Heart left ventricle (tissue), 16 donors: ENCODE results near the gene NOS2. TPM values are rescaled to one million over a fixed set of nuclear protein-coding genes. Genes with fewer than 3 reads are reported as not detected.

Experiments
- ATAC-seq, 4 donors: fragments of 200-7000 bp; cut with Tn5 transposase; one replicate each; pipeline ENCODE4 v1.9.1; 2020 to 2022; ENCODE audit warnings: moderate library complexity in 4 of 4, mild to moderate bottlenecking in 3 of 4, moderate number of reproducible peaks in 1 of 4
- DNase-seq, 5 donors: peaks; one replicate each; pipeline ENCODE4 v3.0.0-alpha.2; 2020
- H3K27ac ChIP-seq, 12 donors: fragments of 200-600 bp; sonication (generic) in 4 of 12; one replicate each; pipeline versions ENCODE4 v1.5.0 to v1.8.0; 2016 to 2022; ENCODE audit warnings: mild to moderate bottlenecking in 2 of 12
- H3K27me3 ChIP-seq, 9 donors: fragments of 200-600 bp; sonication (generic) in 2 of 9; one replicate each; pipeline versions ENCODE4 v1.5.1 to v1.8.0; 2016 to 2022; ENCODE audit warnings: mild to moderate bottlenecking in 3 of 9
- H3K36me3 ChIP-seq, 9 donors: fragments of 200-600 bp; sonication (generic) in 2 of 9; one replicate each; pipeline versions ENCODE4 v1.5.0 to v1.8.0; 2018 to 2022; ENCODE audit warnings: mild to moderate bottlenecking in 2 of 9
- H3K4me1 ChIP-seq, 12 donors: fragments of 200-600 bp; sonication (generic) in 4 of 12; one replicate each; pipeline versions ENCODE4 v1.5.0 to v1.8.0; 2016 to 2022; ENCODE audit warnings: mild to moderate bottlenecking in 3 of 12
- H3K4me3 ChIP-seq, 12 donors: fragments of 200-600 bp; sonication (generic) in 4 of 12; one replicate each; pipeline versions ENCODE4 v1.5.0 to v1.8.0; 2017 to 2022; ENCODE audit warnings: mild to moderate bottlenecking in 9 of 12, moderate library complexity in 4 of 12
- H3K9me3 ChIP-seq, 12 donors: fragments of 200-600 bp; sonication (generic) in 4 of 12; one replicate each; pipeline versions ENCODE4 v1.5.0 to v1.8.0; 2016 to 2022; ENCODE audit warnings: mild to moderate bottlenecking in 1 of 12
- POLR2A ChIP-seq, 2 donors: fragments of 450-650 bp; IDR thresholded peaks; one replicate each; pipeline ENCODE4 v1.6.1; 2017; ENCODE audit warnings: antibody characterized with exemption in 2 of 2, mild to moderate bottlenecking in 2 of 2, moderate library complexity in 2 of 2
- WGBS, 4 donors: extraction: QIAGEN DNeasy Blood & Tissue Kit in 2 of 4; methylation state at CpG; one replicate each; pipeline versions ENCODE4 v1.1.5 to v1.1.7; 2013 to 2018; 5-methylcytosine and 5-hydroxymethylcytosine counted together
- intact Hi-C, 10 donors: fragments of 100-400 bp; cut with DNase I; formaldehyde crosslinking; loops; one replicate each; pipeline versions ENCODE4 v1.11.1 to v1.14.2; 2022
- polyA plus RNA-seq, 2 donors: library from polyadenylated mRNA; stranded (reverse); fragments of 200-250 nt; gene quantifications; one replicate each; pipeline ENCODE4 v1.2.3, GENCODE V29; 2013
- total RNA-seq, 9 donors: library from RNA; depleted of rRNA in 2 of 9; stranded (reverse); fragments of >200 nt in 2 of 9; fragmentation: NEBNext Ultra II Directional in 3 of 9; extraction: Animal tissue kit (Norgen Biotek cat#: 25700) in 3 of 9; gene quantifications; one replicate each; pipeline versions ENCODE4 v1.1.0 to v1.2.4, GENCODE V29; 2016 to 2023
- TF ChIP-seq, protein P1 (sequence below), 12 donors: fragments of 200-600 bp; sonication (generic) in 4 of 12; IDR thresholded peaks; one replicate each; pipeline versions ENCODE4 v1.5.0 to v1.8.0; 2018 to 2022; ENCODE audit warnings: antibody characterized with exemption in 12 of 12, mild to moderate bottlenecking in 5 of 12
- donor health status: ischemic (EF 13 %, LVEDD 7.1; RV severe dilation, severe dysfunction).
- donor health status: healthy with polysubstance abuse.
- donor health status: DM: no; HTN: yes; CAD: no.
- donor health status: DM: no; HTN: no; CAD: no.
- donor health status: ischemic (EF 25% LVEDD 6.9; RV normal size, moderate dysfunction).
- donor health status: ischemic (EF 25% LVEDD 5.7; RV mildly dilated, moderate dysfunction).
- donor health status: healthy.
- donor health status: DM: yes; HTN: yes; CAD: no.
- donor health status: ischemic (EF 35%, LVEDD 5.7; RV mildly dilated, moderate dysfunction).
- donor health status: nonischemic (EF 11% LVEDD 7.7; RV severe dilation, severe dysfunction).
- donor health status: DM: yes; HTN: yes; CAD: no.
- donor health status: PGD.
- donor health status: ischemic (EF 29% LVEDD 5.4; RV normal size, mild dysfunction).
- donor health status: nonischemic (EF 23%, LVEDD 6.1; RV moderate dilation, normal function).

NOS2 gene
- total and polyA plus RNA-seq, 11 donors, result 0.07 to 2.2 (median 0.16) TPM; not detected in 1

DNA sequence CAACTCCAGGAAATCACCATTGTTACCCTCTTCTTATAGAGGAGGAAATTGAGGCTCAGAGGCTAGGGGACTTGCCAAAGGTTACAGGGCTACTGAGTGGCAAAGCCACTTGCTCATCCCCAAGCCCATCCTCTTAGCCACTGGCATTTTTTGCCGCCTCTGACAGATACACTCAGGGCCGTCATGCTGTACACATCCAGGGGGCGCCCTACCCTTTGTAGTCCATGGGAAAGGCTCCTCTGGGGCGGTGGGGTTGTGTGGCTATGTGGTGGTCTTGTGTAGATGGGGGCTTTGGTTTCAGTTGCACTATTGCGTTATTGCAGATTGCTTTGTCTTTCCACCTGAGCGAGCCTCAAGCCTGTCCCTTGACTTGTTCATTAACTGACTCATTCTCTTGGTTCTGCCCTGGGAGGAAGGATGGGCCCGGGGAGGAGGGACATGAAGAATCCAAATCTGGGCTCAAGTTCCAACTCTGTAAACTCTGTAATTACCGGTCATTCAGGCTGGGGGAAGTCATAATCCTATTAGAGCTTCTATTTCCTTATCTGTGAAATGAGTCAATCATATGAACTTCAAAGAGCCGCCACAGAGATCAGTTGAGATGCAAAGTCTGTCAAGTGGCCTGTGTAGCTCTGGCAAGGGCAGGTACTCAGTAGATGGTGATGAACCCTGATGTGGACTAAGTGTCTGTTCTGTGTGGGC, 2.8 kb downstream of the NOS2 start:
- intact Hi-C loops, result no loop called here
- no peaks in the 10 kb centered on the region for H3K9me3 ChIP-seq
- 75 to 80% (median 78%) methylated on average over 9 of the region's 9 CpGs for WGBS, 4 donors
- no peak for TF ChIP-seq POLR2A (IDR thresholded peaks at IDR 0.05)
- TF ChIP-seq, protein P1, sequence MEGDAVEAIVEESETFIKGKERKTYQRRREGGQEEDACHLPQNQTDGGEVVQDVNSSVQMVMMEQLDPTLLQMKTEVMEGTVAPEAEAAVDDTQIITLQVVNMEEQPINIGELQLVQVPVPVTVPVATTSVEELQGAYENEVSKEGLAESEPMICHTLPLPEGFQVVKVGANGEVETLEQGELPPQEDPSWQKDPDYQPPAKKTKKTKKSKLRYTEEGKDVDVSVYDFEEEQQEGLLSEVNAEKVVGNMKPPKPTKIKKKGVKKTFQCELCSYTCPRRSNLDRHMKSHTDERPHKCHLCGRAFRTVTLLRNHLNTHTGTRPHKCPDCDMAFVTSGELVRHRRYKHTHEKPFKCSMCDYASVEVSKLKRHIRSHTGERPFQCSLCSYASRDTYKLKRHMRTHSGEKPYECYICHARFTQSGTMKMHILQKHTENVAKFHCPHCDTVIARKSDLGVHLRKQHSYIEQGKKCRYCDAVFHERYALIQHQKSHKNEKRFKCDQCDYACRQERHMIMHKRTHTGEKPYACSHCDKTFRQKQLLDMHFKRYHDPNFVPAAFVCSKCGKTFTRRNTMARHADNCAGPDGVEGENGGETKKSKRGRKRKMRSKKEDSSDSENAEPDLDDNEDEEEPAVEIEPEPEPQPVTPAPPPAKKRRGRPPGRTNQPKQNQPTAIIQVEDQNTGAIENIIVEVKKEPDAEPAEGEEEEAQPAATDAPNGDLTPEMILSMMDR (IDR thresholded peaks at IDR 0.05), result no peak
- ATAC-seq, result no peak
- peaks cover 0 to 20% (median 10%) of the 10 kb centered on the region in 9 donors for H3K27me3 ChIP-seq
- no peak overlapping the region for H3K27ac ChIP-seq
- no peak overlapping the region for H3K4me3 ChIP-seq
- no peaks in the 10 kb centered on the region for H3K36me3 ChIP-seq
- peaks cover 0 to 12% (median 9%) of the 10 kb centered on the region in 12 donors for H3K4me1 ChIP-seq
- DNase-seq, result no peak

GRCh38 chr17:27793906-27794569, 6.3 kb downstream of the NOS2 start:
- intact Hi-C loops, result no loop called here
- TF ChIP-seq POLR2A (IDR thresholded peaks at IDR 0.05), result no peak
- TF ChIP-seq, protein P1 (IDR thresholded peaks at IDR 0.05), result no peak
- DNase-seq, result no peak
- H3K36me3 ChIP-seq, result no peaks in the 10 kb centered on the region
- ATAC-seq, result no peak
- peak overlapping the region; percentile 7 to 57 (median 46) for H3K4me3 ChIP-seq
- H3K27ac ChIP-seq, result no peak overlapping the region
- H3K4me1 ChIP-seq, result peaks cover 0 to 12% (median 9%) of the 10 kb centered on the region in 12 donors
- 31 to 43% (median 36%) methylated on average over 13 to 19 of the region's 19 CpGs for WGBS, 4 donors
- peaks cover 0 to 27% (median 13%) of the 10 kb centered on the region in 9 donors for H3K27me3 ChIP-seq
- no peaks in the 10 kb centered on the region for H3K9me3 ChIP-seq

DNA sequence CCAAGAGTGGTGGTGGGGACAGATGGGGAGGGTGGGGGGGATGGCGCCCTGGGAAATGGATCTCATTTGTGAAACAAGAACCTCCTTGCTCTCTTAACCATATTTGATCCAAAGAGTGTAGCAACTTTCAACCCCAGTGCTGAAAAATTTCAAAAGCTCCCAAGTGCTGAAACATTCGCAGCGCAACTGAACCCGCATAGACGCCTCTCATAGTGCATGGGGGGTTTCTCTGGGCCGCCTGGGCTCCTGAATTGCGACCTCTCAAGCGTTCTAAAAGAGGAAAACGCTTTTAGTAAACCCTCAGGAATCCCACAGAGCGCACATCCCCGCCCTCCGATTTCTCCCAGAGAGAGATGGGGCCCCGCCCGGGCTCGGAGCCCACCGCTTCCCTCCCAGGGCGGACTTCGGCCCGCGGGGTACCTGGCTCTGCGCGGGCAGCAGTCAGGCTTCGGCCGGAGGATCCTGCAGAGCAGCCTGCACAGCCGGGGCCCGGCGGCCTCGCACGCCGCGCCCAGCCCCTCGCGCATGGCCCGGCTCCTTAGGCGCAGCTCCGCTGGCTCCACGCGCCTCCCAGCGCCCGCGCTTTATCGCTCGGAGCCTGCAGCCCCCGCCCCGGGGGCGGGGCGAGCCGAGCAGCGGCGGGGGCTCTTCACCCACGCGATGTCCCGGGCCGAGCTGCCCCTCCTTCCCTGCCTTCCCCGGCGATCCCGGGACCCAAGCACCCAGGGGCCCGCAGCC, 7.0 kb downstream of the NOS2 start:
- Histone ChIP-seq H3K4me3 (peak overlapping the region; percentile 7 to 57 (median 46)), H3K9me3 (no peaks in the 10 kb centered on the region), H3K36me3 (no peaks in the 10 kb centered on the region), H3K4me1 (peaks cover 0 to 12% (median 9%) of the 10 kb centered on the region in 12 donors), H3K27ac (no peak overlapping the region), H3K27me3 (peaks cover 0 to 27% (median 13%) of the 10 kb centered on the region in 9 donors)
- intact Hi-C loops, result no loop called here
- DNase-seq (peak; percentile 22 to 75 (median 43)), ATAC-seq (peak in 3 of 4 donors; percentile 69 to 88 (median 73))
- WGBS, 4 donors, result 2 to 15% (median 6%) methylated on average over 9 to 58 of the region's 58 CpGs
- no peak for TF ChIP-seq POLR2A (IDR thresholded peaks at IDR 0.05)
- TF ChIP-seq, protein P1 (IDR thresholded peaks at IDR 0.05), result peak in 1 of 12 donors; percentile 3

DNA sequence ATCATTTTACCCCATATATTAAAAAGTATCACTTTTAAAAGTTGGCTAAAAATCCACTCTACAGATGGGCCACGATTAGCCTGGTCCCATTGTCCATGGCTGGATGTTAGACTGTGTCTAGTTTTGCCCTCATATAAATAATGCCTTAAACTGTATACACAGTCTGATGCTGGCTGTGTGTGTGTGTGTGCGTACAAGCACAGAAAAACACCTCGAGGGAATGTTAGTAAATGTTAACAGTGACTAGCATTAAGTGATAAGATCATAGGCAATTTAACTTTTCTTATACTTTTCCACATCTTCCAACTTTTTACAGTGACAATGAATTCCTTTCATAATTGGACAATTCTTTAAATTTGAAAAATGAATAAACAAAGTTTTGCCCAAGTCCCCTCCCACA, 8.2 kb downstream of the NOS2 start:
- intact Hi-C loops, result no loop called here
- 56 to 68% (median 64%) methylated on average over 3 of the region's 3 CpGs for WGBS, 4 donors
- TF ChIP-seq POLR2A (IDR thresholded peaks at IDR 0.05), result no peak
- TF ChIP-seq, protein P1 (IDR thresholded peaks at IDR 0.05), result no peak

More for the DNA sequence above, 8.2 kb downstream of the NOS2 start:
- DNase-seq, result no peak
- Histone ChIP-seq H3K4me1 (peaks cover 0 to 12% (median 9%) of the 10 kb centered on the region in 12 donors), H3K27me3 (peaks cover 0 to 27% (median 13%) of the 10 kb centered on the region in 9 donors), H3K36me3 (no peaks in the 10 kb centered on the region), H3K9me3 (no peaks in the 10 kb centered on the region), H3K27ac (no peak overlapping the region), H3K4me3 (no peak overlapping the region)
- no peak for ATAC-seq
